RWPE1 (cell line): ENCODE results near the gene DGKD.

Source experiments
- CTCF ChIA-PET: fragments of 350-600 bp; sonication (Branson Sonifier 250); formaldehyde crosslinking; extraction: SDS; loops from one replicate; lab custom pipeline; 2021; lab: Yijun Ruan, JAX
- POLR2A ChIA-PET: fragments of 400-600 bp; formaldehyde crosslinking; extraction: SDS; loops from one replicate; lab custom pipeline; 2020; ENCODE audit warnings: antibody characterized with exemption; ENCODE audit not compliant: low non-redundant PET; lab: Yijun Ruan, JAX
- DNase-seq: peaks from one replicate; pipeline ENCODE4 v3.0.0; 2012; ENCODE audit warnings: low spot score
- H3K27ac ChIP-seq: fragments of 450-650 bp; 2 replicates; pipeline ENCODE4 v1.5.1; 2017
- CTCF ChIP-seq: fragments of 450-650 bp; conservative IDR thresholded peaks from 2 replicates; pipeline ENCODE4 v1.5.1; 2017; ENCODE audit warnings: low read depth, mild to moderate bottlenecking

The DGKD gene

DNA sequence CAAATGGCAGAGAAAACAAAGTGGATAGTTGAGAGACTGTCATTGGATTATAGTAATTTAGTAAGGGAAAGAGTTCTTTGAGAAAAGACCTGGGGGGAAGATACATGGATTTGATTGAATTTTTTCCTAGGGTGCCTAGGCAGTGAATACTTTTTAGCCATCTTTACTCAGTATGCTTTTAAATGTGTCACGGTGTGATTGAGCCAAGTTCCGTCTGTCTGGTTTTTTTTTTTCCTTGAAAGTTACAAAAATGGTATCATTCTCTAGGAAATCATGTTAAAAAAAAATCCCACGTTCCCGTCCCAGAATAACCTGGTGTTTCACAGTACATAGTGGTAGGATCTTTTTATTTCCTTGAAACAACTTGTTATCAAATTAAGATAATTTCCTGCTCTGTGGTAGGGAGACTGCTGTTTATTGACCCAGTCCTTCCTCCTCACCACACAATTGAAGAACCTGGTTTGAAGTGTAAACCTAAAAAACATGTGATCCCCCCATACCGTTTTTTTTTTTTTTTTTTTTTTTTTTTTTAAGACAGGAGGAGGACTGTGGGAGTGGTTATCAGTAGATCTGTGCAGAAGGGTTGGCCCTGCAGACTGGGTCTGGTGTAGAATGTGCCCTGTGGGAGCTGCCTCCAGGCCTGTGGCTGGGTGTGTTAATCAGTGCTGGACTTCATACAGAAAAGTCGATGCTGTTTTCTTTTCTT, 55.1 kb downstream of the DGKD start:
- POLR2A ChIA-PET, result interaction anchor here (0.5 kb wide), 1 partner anchor 113 kb away, joined by 5 read pairs; no protein-coding TSS in a partner anchor
- CTCF ChIA-PET, result no interaction called here
- H3K27ac ChIP-seq, result no peak overlapping the region
- DNase-seq, result no peak
- TF ChIP-seq CTCF, result no peak

- ChIA-PET POLR2A (interaction anchor here (0.5 kb wide), 1 partner anchor 114 kb away, joined by 5 read pairs; no protein-coding TSS in a partner anchor), CTCF (no interaction called here)
- no peak for TF ChIP-seq CTCF
- no peak overlapping the region for H3K27ac ChIP-seq
- DNase-seq, result no peak
These were observed 56.0 kb downstream of the DGKD start for GRCh38 chr2:233410196-233410760.

DNA sequence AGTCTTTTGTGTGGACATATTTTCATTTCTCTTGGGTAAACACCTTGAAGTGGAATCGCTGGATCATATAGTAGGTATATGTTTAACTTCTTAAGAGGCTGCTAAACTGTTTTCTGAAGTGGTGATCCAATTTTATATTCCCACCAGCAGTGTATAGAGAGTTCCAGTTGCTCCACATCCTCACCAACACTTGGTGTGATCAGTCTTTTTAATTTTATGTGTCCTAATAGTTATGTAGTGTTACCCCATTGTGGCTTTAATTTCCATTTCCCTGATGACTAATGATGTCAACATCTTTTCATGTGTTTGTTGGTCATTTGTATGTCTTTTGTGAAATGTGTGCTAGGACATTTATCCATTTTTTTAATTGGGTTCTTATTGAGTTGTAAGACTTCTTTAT, 56.9 kb downstream of the DGKD start:
- TF ChIP-seq CTCF, result no peak
- ChIA-PET POLR2A (no interaction called here), CTCF (no interaction called here)

GRCh38 chr2:233412405-233412804, 58.1 kb downstream of the DGKD start:
- ChIA-PET POLR2A (no interaction called here), CTCF (no interaction called here)
- DNase-seq, result no peak
- no peak for TF ChIP-seq CTCF
- H3K27ac ChIP-seq, result no peak overlapping the region

More for the DNA sequence above, 56.9 kb downstream of the DGKD start:
- H3K27ac ChIP-seq, result no peak overlapping the region
- no peak for DNase-seq

DNA sequence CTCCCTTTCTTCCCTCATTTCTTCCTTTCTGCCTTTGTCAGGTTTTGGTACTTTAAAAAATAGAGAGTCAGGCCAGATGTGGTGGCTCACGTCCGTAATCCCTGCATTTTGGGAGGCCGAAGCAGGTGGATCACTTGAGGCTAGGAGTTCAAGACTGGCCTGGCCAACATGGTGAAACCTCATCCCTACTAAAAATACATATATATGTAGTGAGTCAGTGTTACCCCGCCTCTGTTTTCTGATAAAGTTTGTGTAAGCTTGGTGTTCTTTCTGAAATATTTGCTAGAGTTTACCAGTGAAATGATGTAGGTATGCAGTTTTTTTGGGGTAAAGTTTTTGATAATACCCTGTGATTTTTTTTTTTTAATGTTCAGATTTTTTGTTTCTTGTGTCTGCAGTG, 58.8 kb downstream of the DGKD start:
- DNase-seq, result no peak
- no peak for TF ChIP-seq CTCF
- peak overlapping the region; percentile 95 for H3K27ac ChIP-seq
- ChIA-PET CTCF (no interaction called here), POLR2A (no interaction called here)

- peak overlapping the region; percentile 95 for H3K27ac ChIP-seq
- DNase-seq, result peak; percentile 89
- TF ChIP-seq CTCF, result no peak
- ChIA-PET POLR2A (no interaction called here), CTCF (no interaction called here)
These were observed 59.4 kb downstream of the DGKD start for GRCh38 chr2:233413559-233414272.
